MG63 (cell line): ENCODE data around the gene TNIP1. TPM values are rescaled to one million over a fixed set of nuclear protein-coding genes. Genes with fewer than 3 reads are reported as not detected.
A peak's percentile ranks its signal among the peaks of the same experiment; 100 is the strongest.

Source experiments
- DNase-seq: peaks from one replicate; pipeline ENCODE4 v3.0.0-alpha.2; 2020
- H3K27me3 ChIP-seq: fragments of 250-450 bp; sonication (Bioruptor Pico); 2 replicates; pipeline ENCODE4 v1.5.1; 2020; ENCODE audit warnings: mild to moderate bottlenecking, moderate library complexity
- H3K36me3 ChIP-seq: fragments of 250-450 bp; sonication (Bioruptor Pico); 2 replicates; pipeline ENCODE4 v1.5.1; 2020; ENCODE audit warnings: mild to moderate bottlenecking, moderate library complexity
- H3K4me3 ChIP-seq: fragments of 250-450 bp; sonication (Bioruptor Pico); 2 replicates; pipeline ENCODE4 v1.5.1; 2020; ENCODE audit warnings: mild to moderate bottlenecking, moderate library complexity
- H3K9me3 ChIP-seq: fragments of 250-450 bp; sonication (Bioruptor Pico); 2 replicates; pipeline ENCODE4 v1.5.1; 2020; ENCODE audit warnings: mild to moderate bottlenecking, moderate library complexity
- total RNA-seq: library from RNA; depleted of rRNA; stranded (reverse); fragments of >200 nt; shearing (Covaris generic); gene quantifications from 2 replicates; pipeline ENCODE4 v1.2.3, GENCODE V29; 2014; ENCODE audit warnings: low replicate concordance

TNIP1 gene
- total RNA-seq, 1 experiment from 2014 or later = 76.6 TPM

DNA sequence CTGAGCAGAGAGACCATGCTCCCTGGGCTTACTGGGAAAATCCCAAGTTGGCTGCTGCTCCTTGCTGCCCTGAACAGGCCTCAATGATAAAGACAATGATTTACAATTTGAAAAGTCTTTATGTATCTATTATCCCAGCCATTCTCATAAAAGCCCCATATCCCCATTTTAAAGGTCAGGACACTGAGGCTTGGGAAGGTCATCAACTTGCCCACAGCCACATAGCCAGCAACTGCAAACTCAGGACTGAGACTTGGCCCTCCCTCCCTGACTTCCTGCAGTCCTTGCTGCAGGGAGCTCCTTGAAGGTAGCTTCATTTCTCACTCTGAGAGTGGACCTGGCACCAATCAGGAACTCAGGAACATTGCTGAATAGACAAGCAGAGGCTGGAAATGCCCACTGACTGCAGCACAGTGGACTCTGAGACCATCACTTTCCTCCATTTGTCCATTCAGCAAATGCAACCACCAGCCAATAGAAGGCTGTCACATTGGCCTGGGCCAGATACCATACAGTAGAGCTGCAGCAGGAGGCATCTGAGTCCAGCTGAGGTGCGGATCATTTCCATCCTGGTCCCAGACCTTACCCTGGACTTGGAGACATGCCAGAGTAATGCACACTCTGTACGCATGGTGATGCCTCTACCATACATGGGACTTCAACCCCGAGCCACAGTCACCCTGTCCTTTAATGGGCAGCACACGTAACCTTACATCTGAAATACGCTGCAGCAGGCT is 18.3 kb downstream of the TNIP1 start:
- Histone ChIP-seq H3K36me3 (peaks cover 61% of the 10 kb centered on the region), H3K9me3 (no peaks in the 10 kb centered on the region), H3K4me3 (no peak overlapping the region), H3K27me3 (no peaks in the 10 kb centered on the region)
- DNase-seq = no peak

- no peak for DNase-seq
- H3K36me3 ChIP-seq = peaks cover 73% of the 10 kb centered on the region
These were observed 20.1 kb downstream of the TNIP1 start for GRCh38 chr5:151060742-151061141.

DNA sequence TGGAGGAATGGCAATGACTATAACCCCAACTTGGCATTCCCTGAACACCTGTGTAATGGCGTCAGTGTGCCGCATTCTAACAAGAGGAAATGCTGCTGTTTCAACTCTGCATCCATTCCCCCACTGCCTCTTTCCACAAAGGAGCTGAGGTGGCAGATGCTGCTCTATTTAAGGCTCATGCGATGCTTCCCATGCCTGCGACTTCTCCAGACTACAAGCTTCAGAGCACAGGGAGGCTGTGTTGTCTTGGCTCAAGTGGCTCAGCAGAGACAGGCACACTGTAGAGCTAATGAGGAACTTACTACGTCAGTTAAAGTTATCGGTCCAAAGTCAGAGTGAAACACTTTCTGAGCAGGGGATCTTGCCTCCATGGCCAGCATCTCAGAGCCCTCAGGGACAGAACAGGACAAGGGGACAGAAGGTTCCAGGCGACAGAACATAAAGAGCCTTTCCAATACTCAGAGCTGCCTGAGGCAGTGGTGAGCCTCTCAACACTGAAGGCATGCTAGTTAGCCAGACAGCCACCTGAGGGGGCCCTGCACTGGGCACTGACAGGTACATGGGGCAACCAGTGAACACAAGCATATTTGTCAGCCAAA is 21.8 kb downstream of the TNIP1 start:
- H3K27me3 ChIP-seq = no peaks in the 10 kb centered on the region
- no peak for DNase-seq
- H3K36me3 ChIP-seq = peaks cover 79% of the 10 kb centered on the region
- no peak overlapping the region for H3K4me3 ChIP-seq
- H3K9me3 ChIP-seq = no peaks in the 10 kb centered on the region

More at GRCh38 chr5:151060742-151061141, 20.1 kb downstream of the TNIP1 start:
- Histone ChIP-seq H3K9me3 (no peaks in the 10 kb centered on the region), H3K27me3 (no peaks in the 10 kb centered on the region), H3K4me3 (no peak overlapping the region)

GRCh38 chr5:151058301-151058700 is 22.5 kb downstream of the TNIP1 start:
- H3K36me3 ChIP-seq = peaks cover 82% of the 10 kb centered on the region
- no peak for DNase-seq
- no peak overlapping the region for H3K4me3 ChIP-seq
- no peaks in the 10 kb centered on the region for H3K27me3 ChIP-seq
- H3K9me3 ChIP-seq = no peaks in the 10 kb centered on the region

- no peak overlapping the region for H3K4me3 ChIP-seq
- H3K9me3 ChIP-seq = no peaks in the 10 kb centered on the region
- no peak for DNase-seq
- H3K36me3 ChIP-seq = peaks cover 73% of the 10 kb centered on the region
- H3K27me3 ChIP-seq = no peaks in the 10 kb centered on the region
These were observed 24.2 kb downstream of the TNIP1 start for GRCh38 chr5:151056379-151057325.

GRCh38 chr5:151055336-151055735 is 25.5 kb downstream of the TNIP1 start:
- no peak for DNase-seq
- no peaks in the 10 kb centered on the region for H3K9me3 ChIP-seq
- no peak overlapping the region for H3K4me3 ChIP-seq
- no peaks in the 10 kb centered on the region for H3K27me3 ChIP-seq
- peaks cover 69% of the 10 kb centered on the region for H3K36me3 ChIP-seq

- H3K4me3 ChIP-seq = no peak overlapping the region
- H3K27me3 ChIP-seq = no peaks in the 10 kb centered on the region
- no peak for DNase-seq
- peaks cover 63% of the 10 kb centered on the region for H3K36me3 ChIP-seq
- H3K9me3 ChIP-seq = no peaks in the 10 kb centered on the region
These were observed 26.1 kb downstream of the TNIP1 start for GRCh38 chr5:151054709-151055108.

DNA sequence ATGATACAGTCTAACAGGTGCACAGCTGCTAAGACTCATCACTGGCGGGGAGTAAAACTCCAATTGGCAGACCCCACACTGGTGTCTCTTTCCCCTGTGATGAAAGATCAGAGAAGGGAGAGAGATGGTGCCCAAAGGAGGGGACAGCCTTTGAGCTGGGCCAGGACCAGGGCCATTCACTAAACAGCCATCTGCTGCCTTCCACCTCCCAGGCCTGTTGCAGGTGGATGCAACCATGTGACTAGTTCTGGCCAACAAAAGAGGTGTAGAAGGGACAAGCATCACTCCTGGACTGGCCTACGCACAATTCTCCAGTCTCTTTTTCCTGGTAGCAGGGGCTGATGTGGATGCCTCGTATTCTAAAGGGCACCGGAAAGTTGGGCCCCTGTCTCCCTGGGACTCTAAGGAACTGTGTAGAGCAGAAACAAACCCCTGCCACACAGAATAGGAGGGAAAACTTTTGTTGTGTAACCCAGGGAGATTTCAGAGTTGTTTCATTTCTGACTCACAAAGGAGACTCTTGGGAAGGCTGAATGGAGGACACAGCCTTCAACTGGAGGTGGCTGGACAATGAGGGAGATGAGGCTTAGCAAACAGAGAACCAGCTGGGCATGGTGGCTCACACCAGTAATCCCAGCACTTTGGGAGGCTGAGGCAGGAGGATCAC is 26.9 kb downstream of the TNIP1 start:
- no peaks in the 10 kb centered on the region for H3K27me3 ChIP-seq
- H3K36me3 ChIP-seq = peaks cover 65% of the 10 kb centered on the region
- H3K9me3 ChIP-seq = no peaks in the 10 kb centered on the region
- no peak overlapping the region for H3K4me3 ChIP-seq
- no peak for DNase-seq

- no peak overlapping the region for H3K4me3 ChIP-seq
- H3K27me3 ChIP-seq = no peaks in the 10 kb centered on the region
- no peaks in the 10 kb centered on the region for H3K9me3 ChIP-seq
- no peak for DNase-seq
- H3K36me3 ChIP-seq = peaks cover 70% of the 10 kb centered on the region
These were observed 28.0 kb downstream of the TNIP1 start for GRCh38 chr5:151052836-151053235.

GRCh38 chr5:151051931-151052608 is 28.8 kb downstream of the TNIP1 start:
- H3K36me3 ChIP-seq = peaks cover 68% of the 10 kb centered on the region
- DNase-seq = no peak
- H3K9me3 ChIP-seq = no peaks in the 10 kb centered on the region
- no peak overlapping the region for H3K4me3 ChIP-seq
- H3K27me3 ChIP-seq = no peaks in the 10 kb centered on the region

- Histone ChIP-seq H3K36me3 (peaks cover 66% of the 10 kb centered on the region), H3K4me3 (no peak overlapping the region), H3K27me3 (no peaks in the 10 kb centered on the region), H3K9me3 (no peaks in the 10 kb centered on the region)
- DNase-seq = peak; percentile 65
These were observed 29.5 kb downstream of the TNIP1 start for GRCh38 chr5:151051066-151051930.

DNA sequence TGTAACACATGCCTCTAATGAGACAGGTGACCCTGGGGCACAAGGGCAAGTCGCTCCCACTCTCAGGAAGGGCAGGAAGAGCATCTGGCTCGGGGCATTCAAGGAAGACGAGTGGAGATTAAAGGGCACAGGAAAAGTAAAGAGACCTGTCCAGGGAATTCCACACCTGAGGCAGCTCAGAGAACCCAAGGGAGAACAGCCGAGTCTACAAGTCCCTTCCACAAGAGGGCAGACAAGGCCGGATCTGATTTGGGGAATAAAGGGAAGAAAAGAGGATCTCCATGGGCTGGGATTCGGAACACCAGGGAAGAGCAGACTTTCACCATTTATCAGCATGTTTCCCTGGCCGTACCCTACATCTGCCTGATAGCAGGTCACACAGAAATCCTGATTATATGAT is 32.3 kb downstream of the TNIP1 start:
- Histone ChIP-seq H3K9me3 (no peaks in the 10 kb centered on the region), H3K4me3 (no peak overlapping the region), H3K36me3 (peaks cover 60% of the 10 kb centered on the region), H3K27me3 (no peaks in the 10 kb centered on the region)
- DNase-seq = no peak

DNA sequence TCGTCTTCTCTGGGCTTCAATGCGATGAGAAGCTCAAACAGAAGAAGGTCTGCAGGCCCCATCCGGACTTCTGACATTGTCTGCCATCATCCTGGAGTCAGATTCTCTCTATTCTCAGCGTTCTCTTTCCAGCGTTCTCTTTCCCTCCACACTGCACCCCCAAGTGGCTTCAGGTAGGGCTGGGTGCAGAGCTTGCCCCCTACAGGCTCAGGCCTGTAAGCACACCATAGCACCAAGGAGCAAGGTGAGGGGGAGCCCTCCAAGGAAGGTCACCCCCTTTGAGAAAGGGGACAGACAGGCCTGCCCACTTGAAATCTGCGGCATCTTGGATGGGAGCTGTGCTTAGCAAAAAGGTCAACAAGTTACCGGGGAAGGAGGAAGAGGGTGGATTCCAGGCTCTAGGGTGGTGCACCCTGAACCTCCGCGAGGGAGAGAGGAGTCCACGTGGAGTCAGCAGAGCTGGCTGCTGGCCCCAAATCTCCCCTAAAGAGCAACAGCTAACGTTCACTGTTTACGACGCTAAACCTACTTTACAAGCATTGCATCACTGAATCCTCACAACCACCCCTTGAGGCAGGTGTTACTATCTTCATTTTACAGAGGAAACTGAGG is 32.9 kb downstream of the TNIP1 start:
- DNase-seq = peak; percentile 21
- no peak overlapping the region for H3K4me3 ChIP-seq
- peaks cover 64% of the 10 kb centered on the region for H3K36me3 ChIP-seq
- no peaks in the 10 kb centered on the region for H3K9me3 ChIP-seq
- H3K27me3 ChIP-seq = no peaks in the 10 kb centered on the region

DNA sequence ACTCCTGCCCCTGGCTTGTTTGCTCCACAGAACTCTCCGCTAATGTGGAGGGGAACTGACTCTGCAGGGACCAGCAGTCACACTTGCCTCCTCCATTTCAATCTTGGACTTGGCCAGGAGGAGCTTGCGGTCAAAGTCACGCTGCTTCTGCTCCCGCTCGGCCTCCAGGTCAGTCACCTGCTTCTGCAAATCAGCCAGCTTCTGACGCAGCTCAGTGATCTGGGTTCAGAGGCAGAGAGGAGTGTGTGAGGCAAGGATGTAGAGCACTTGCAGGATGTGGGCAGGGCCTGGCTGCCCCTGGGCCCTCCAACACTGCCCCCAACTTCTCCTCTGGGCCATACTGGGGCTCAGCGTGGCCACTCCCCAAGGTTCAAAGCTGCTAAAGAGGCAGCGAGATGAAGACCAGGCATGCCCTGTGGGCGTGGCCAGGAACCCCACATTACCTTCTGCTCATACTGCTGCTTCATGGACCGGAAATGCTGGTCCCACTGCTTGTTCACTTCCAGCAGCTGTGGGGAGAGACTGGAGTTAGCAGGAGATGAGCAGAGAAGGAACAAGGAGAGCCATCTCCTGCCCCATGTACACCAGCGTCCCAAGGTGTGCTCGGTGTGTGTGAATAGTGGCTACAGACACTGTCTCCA is 38.3 kb downstream of the TNIP1 start:
- peaks cover 73% of the 10 kb centered on the region for H3K36me3 ChIP-seq
- no peaks in the 10 kb centered on the region for H3K9me3 ChIP-seq
- no peak for DNase-seq
- H3K27me3 ChIP-seq = no peaks in the 10 kb centered on the region
- no peak overlapping the region for H3K4me3 ChIP-seq
